ENCODE results near the gene NUP62CL.

Gene NUP62CL

DNA sequence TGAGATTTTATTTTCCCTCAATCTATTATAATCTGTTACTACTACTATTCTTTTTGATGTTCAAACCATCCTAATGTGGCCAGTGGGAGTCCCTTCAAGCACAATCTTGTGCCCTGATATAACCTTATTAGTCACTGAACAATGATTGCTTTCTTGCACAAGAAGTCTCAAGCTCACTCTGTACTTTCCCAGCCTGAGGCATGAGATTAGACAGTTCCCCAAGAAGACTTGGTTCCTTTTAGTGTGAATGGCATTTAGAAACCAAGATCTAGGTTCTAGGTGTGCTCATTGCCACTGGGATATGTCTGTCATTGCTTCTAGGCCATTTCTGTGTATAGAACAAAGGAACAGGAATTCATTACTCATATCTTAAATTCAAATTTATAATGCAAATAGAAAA, 59.6 kb downstream of the NUP62CL start:
- DNase-seq = no peak

GRCh38 chrX:107135965-107136307, 70.3 kb downstream of the NUP62CL start:
- no peak for DNase-seq

- DNase-seq = peak; percentile 10
These were observed 70.9 kb downstream of the NUP62CL start for GRCh38 chrX:107135049-107135964.

DNA sequence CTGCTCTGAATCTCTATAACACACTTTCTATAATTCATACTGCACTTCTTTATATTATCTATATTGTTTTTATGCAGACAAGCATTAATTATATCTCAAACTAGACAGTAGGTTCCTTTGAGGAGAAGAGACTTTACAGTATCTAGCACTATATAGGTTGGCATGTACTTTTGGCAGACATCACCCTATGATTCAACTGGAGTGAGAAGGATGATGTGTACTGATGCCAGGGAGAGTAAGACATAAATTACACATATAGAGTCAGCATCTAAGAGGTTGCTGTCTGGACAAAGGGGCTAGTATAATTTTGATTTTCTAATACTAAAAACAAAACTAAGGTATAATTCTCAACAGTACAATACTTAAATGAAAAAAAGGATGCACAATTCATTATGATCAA, 82.5 kb downstream of the NUP62CL start:
- no peak for DNase-seq

DNA sequence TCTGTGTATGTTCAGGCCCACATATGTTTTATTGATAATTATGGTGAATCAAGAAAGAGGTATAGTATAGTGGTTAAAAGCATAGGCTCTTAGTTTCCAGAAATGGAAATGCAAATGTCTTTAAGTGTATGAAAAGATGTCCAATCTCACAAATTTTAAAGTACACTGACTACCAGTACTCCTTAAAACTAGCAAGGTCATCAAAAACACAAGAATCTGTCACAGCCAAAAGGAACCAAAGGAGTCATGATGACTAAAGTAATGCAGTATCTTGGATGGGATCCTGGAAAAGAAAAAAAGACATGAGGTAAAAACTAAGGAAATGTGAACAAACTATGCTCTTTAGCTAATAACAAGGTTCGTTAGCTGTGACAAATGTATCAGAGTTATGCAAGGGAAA, 87.0 kb downstream of the NUP62CL start:
- no peak for DNase-seq

GRCh38 chrX:107118322-107119147, 87.7 kb downstream of the NUP62CL start, which contains the start of gene RBM41:
Gene RBM41, minus strand, starts transcription at chrX:107118822. Its CDS starts 49 bp downstream, at chrX:107118773.
- peak; percentile 78 for DNase-seq

DNA sequence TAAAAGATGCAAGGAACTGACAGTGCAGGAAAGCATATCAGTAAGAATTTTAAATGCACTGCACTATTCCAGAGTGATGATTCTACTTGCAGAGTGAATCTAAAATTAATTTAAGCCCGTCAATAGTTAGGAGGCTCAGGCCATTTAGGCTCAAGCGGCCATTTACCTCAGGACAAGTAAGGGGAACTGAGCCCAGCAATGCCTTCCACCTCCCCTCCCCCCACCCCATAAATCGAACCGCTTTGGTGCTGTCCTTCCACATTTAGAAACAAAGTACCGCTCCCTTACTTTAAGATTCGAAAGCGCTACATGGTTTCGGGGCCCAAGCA, 88.3 kb downstream of the NUP62CL start:
- no peak for DNase-seq

DNA sequence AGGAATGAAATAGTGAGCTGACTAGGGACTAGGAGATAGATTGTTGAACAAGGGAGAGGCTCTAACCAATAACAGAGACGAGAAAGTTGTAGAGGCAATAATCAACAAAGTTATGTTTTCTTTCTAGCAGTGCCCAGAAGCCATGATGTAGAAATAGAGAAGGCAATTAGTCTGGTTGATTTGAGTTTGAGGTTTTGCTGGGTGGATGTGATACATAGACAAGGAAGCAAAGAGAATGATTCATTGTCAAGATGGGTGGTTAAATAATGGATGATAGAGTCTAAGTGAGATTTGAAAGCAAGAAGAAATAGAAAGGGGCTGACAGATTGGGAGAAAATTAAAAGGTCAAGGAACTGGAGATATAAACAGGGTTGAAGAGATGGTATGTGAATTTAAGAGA, 98.8 kb downstream of the NUP62CL start:
- no peak for DNase-seq

DNA sequence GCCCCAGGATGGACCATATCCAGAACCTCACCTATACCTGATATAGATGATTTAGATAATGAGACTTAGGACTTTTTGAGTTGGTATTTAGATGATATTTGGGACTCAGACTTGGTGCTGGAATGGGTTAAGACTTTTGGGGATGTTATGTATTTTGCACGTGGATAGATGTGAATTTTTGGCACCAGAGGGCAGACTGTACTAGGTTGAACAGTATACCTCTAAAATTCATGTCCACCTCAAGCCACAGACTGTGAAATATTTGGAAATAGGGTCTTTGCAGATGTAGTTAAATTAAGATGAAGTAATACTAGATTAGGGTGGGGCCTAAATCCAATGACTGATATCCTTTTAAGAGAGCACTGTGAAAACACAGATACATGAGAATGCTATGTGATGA, 103.3 kb downstream of the NUP62CL start:
- no peak for DNase-seq

- no peak for DNase-seq
These were observed 130.1 kb downstream of the NUP62CL start for GRCh38 chrX:107076158-107076557.

Data from CD4-positive, alpha-beta T cell treated with Interleukin-4 for 4 hours (primary cell).